Karpas-422 (cell line): ENCODE data around the gene PSORS1C1. TPM values are rescaled to one million over a fixed set of nuclear protein-coding genes. Genes with fewer than 3 reads are reported as not detected.

Experiments used
- DNase-seq: peaks from one replicate; pipeline ENCODE4 v3.0.0-alpha.2; 2015
- H2AFZ ChIP-seq: fragments of 200-600 bp; sonication (generic); 2 replicates; pipeline ENCODE4 v1.6.1; 2014; ENCODE audit warnings: antibody characterized with exemption, low read length, mixed read lengths
- H3K27ac ChIP-seq: fragments of 200-600 bp; sonication (generic); 2 replicates; pipeline ENCODE4 v1.5.1; 2014; ENCODE audit warnings: mild to moderate bottlenecking, low read length, moderate library complexity
- H3K27me3 ChIP-seq: fragments of 200-600 bp; sonication (generic); 2 replicates; pipeline ENCODE4 v1.6.1; 2014; ENCODE audit warnings: low read length, mixed read lengths
- H3K36me3 ChIP-seq: fragments of 200-600 bp; sonication (generic); 2 replicates; pipeline ENCODE4 v1.6.1; 2014; ENCODE audit warnings: low read length, mixed read lengths; ENCODE audit not compliant: insufficient read depth
- H3K4me1 ChIP-seq: fragments of 200-600 bp; sonication (generic); 2 replicates; pipeline ENCODE4 v1.6.1; 2014; ENCODE audit warnings: mild to moderate bottlenecking, low read length, mixed read lengths
- H3K4me2 ChIP-seq: fragments of 200-600 bp; sonication (generic); 2 replicates; pipeline ENCODE4 v1.6.1; 2014; ENCODE audit warnings: low read length, low read depth, mild to moderate bottlenecking; ENCODE audit not compliant: poor library complexity, severe bottlenecking
- H3K4me3 ChIP-seq: fragments of 200-600 bp; sonication (generic); 2 replicates; pipeline ENCODE4 v1.5.1; 2014; ENCODE audit warnings: mild to moderate bottlenecking, antibody characterized with exemption, low read length, mixed read lengths
- H3K79me2 ChIP-seq: fragments of 200-600 bp; sonication (generic); 2 replicates; pipeline ENCODE4 v1.6.1; 2014; ENCODE audit warnings: mild to moderate bottlenecking, low read length, mixed read lengths
- H3K9ac ChIP-seq: fragments of 200-600 bp; sonication (generic); 2 replicates; pipeline ENCODE4 v1.6.0; 2014; ENCODE audit warnings: low read length
- H3K9me2 ChIP-seq: fragments of 200-600 bp; sonication (generic), shearing (Covaris generic); replicated peaks from 2 replicates; pipeline ENCODE4 v1.6.0; 2014; ENCODE audit warnings: mild to moderate bottlenecking, low read length, moderate library complexity; ENCODE audit not compliant: insufficient read depth
- H3K9me3 ChIP-seq: fragments of 300-700, 200-600 bp; sonication (generic); 2 replicates; pipeline ENCODE4 v1.6.1; 2014; ENCODE audit warnings: low read length, mixed read lengths
- H4K20me1 ChIP-seq: fragments of 200-600 bp; sonication (generic); 2 replicates; pipeline ENCODE4 v1.6.1; 2014; ENCODE audit warnings: mild to moderate bottlenecking, antibody characterized with exemption, low read length, low read depth; ENCODE audit not compliant: insufficient read depth
- total RNA-seq: library from RNA; depleted of rRNA; stranded (reverse); fragments of >200 nt; shearing (Covaris generic); gene quantifications from 2 replicates; pipeline ENCODE4 v1.2.3, GENCODE V29; 2014; ENCODE audit warnings: low replicate concordance

The PSORS1C1 gene
- total RNA-seq, 1 experiment from 2014 or later, result not detected

- H3K9me3 ChIP-seq, result no peaks in the 10 kb centered on the region
- H3K4me3 ChIP-seq, result no peak overlapping the region
These were observed 38.0 kb upstream of the PSORS1C1 start for GRCh38 chr6:31076611-31077010.

GRCh38 chr6:31079656-31080261 lies 34.8 kb upstream of the PSORS1C1 start:
- peak; percentile 83 for DNase-seq
- no peak overlapping the region for H3K9ac ChIP-seq
- H3K79me2 ChIP-seq, result no peaks in the 10 kb centered on the region
- peaks cover 22% of the 10 kb centered on the region for H3K4me1 ChIP-seq
- no peak overlapping the region for H3K4me3 ChIP-seq
- no peaks in the 10 kb centered on the region for H3K9me2 ChIP-seq
- H3K27ac ChIP-seq, result no peak overlapping the region
- H3K27me3 ChIP-seq, result no peaks in the 10 kb centered on the region
- no peaks in the 10 kb centered on the region for H3K36me3 ChIP-seq
- H3K9me3 ChIP-seq, result no peaks in the 10 kb centered on the region
- no peak overlapping the region for H2AFZ ChIP-seq
- no peak overlapping the region for H3K4me2 ChIP-seq
- no peaks in the 10 kb centered on the region for H4K20me1 ChIP-seq

More at GRCh38 chr6:31076611-31077010, 38.0 kb upstream of the PSORS1C1 start:
- no peaks in the 10 kb centered on the region for H3K79me2 ChIP-seq
- no peaks in the 10 kb centered on the region for H3K9me2 ChIP-seq
- no peak overlapping the region for H3K9ac ChIP-seq
- no peaks in the 10 kb centered on the region for H3K27me3 ChIP-seq
- H4K20me1 ChIP-seq, result no peaks in the 10 kb centered on the region
- DNase-seq, result no peak
- H3K27ac ChIP-seq, result no peak overlapping the region
- no peaks in the 10 kb centered on the region; the same call in 1 of the 2 replicates for H3K4me1 ChIP-seq
- no peaks in the 10 kb centered on the region for H3K36me3 ChIP-seq
- H2AFZ ChIP-seq, result no peak overlapping the region
- no peak overlapping the region for H3K4me2 ChIP-seq

- Histone ChIP-seq H3K4me3 (no peak overlapping the region), H3K4me1 (peaks cover 22% of the 10 kb centered on the region), H3K36me3 (no peaks in the 10 kb centered on the region), H4K20me1 (no peaks in the 10 kb centered on the region), H3K4me2 (no peak overlapping the region), H3K9me2 (no peaks in the 10 kb centered on the region), H3K27me3 (no peaks in the 10 kb centered on the region), H2AFZ (no peak overlapping the region), H3K9me3 (no peaks in the 10 kb centered on the region), H3K9ac (no peak overlapping the region), H3K79me2 (no peaks in the 10 kb centered on the region), H3K27ac (no peak overlapping the region)
- no peak for DNase-seq
These were observed 32.7 kb upstream of the PSORS1C1 start for GRCh38 chr6:31081872-31082271.

- Histone ChIP-seq H3K27me3 (no peaks in the 10 kb centered on the region), H3K9me2 (no peaks in the 10 kb centered on the region), H3K36me3 (no peaks in the 10 kb centered on the region), H3K4me2 (peak overlapping the region; percentile 19), H4K20me1 (no peaks in the 10 kb centered on the region), H2AFZ (no peak overlapping the region), H3K4me3 (no peak overlapping the region), H3K4me1 (peaks cover 22% of the 10 kb centered on the region), H3K27ac (no peak overlapping the region), H3K9me3 (no peaks in the 10 kb centered on the region), H3K9ac (no peak overlapping the region), H3K79me2 (no peaks in the 10 kb centered on the region)
- peak; percentile 83 for DNase-seq
These were observed 30.8 kb upstream of the PSORS1C1 start for GRCh38 chr6:31083742-31084354.

- Histone ChIP-seq H2AFZ (no peak overlapping the region), H3K4me2 (no peak overlapping the region)
These were observed 27.7 kb upstream of the PSORS1C1 start for GRCh38 chr6:31086788-31087440.

GRCh38 chr6:31087494-31088089 lies 27.0 kb upstream of the PSORS1C1 start:
- Histone ChIP-seq H2AFZ (no peak overlapping the region), H3K27me3 (no peaks in the 10 kb centered on the region), H4K20me1 (no peaks in the 10 kb centered on the region), H3K27ac (no peak overlapping the region), H3K9me3 (no peaks in the 10 kb centered on the region), H3K79me2 (no peaks in the 10 kb centered on the region), H3K4me3 (no peak overlapping the region), H3K9ac (no peak overlapping the region), H3K4me2 (no peak overlapping the region), H3K9me2 (no peaks in the 10 kb centered on the region), H3K36me3 (no peaks in the 10 kb centered on the region), H3K4me1 (peaks cover 16% of the 10 kb centered on the region)
- peak; percentile 96 for DNase-seq

More at GRCh38 chr6:31086788-31087440, 27.7 kb upstream of the PSORS1C1 start:
- DNase-seq, result no peak
- Histone ChIP-seq H3K79me2 (no peaks in the 10 kb centered on the region), H3K36me3 (no peaks in the 10 kb centered on the region), H3K9me3 (no peaks in the 10 kb centered on the region), H3K27me3 (no peaks in the 10 kb centered on the region), H3K4me1 (peaks cover 22% of the 10 kb centered on the region), H3K27ac (no peak overlapping the region), H3K4me3 (no peak overlapping the region), H3K9ac (no peak overlapping the region), H4K20me1 (no peaks in the 10 kb centered on the region), H3K9me2 (no peaks in the 10 kb centered on the region)

GRCh38 chr6:31090275-31090972 lies 24.2 kb upstream of the PSORS1C1 start:
- no peak overlapping the region for H3K4me3 ChIP-seq
- H3K9me3 ChIP-seq, result no peaks in the 10 kb centered on the region
- H3K9ac ChIP-seq, result no peak overlapping the region
- no peaks in the 10 kb centered on the region for H4K20me1 ChIP-seq
- H3K9me2 ChIP-seq, result no peaks in the 10 kb centered on the region
- H2AFZ ChIP-seq, result no peak overlapping the region
- no peak overlapping the region for H3K4me2 ChIP-seq
- H3K27me3 ChIP-seq, result no peaks in the 10 kb centered on the region
- no peak overlapping the region for H3K27ac ChIP-seq
- no peak for DNase-seq
- no peaks in the 10 kb centered on the region for H3K79me2 ChIP-seq
- no peaks in the 10 kb centered on the region for H3K36me3 ChIP-seq
- no peaks in the 10 kb centered on the region for H3K4me1 ChIP-seq

- Histone ChIP-seq H4K20me1 (no peaks in the 10 kb centered on the region), H3K9me3 (no peaks in the 10 kb centered on the region), H3K4me1 (no peaks in the 10 kb centered on the region), H3K4me3 (no peak overlapping the region), H3K79me2 (no peaks in the 10 kb centered on the region), H3K27ac (no peak overlapping the region), H3K9ac (no peak overlapping the region), H3K27me3 (no peaks in the 10 kb centered on the region), H3K4me2 (no peak overlapping the region), H2AFZ (no peak overlapping the region), H3K9me2 (no peaks in the 10 kb centered on the region), H3K36me3 (no peaks in the 10 kb centered on the region)
- no peak for DNase-seq
These were observed 23.6 kb upstream of the PSORS1C1 start for GRCh38 chr6:31090973-31091364.
